Measurements from ENCODE around the gene KRIT1.

GRCh38 chr7:92253251-92253650 is 7.5 kb upstream of the KRIT1 start:
- TF ChIP-seq CTCF (IDR thresholded peaks at IDR 0.05; ENCODE audit: low read depth, low read length, poor library complexity, severe bottlenecking) (no peak), EZH2phosphoT487 (IDR thresholded peaks at IDR 0.05; ENCODE audit: borderline replicate concordance, low read length) (no peak)
